WTC11 (cell line): ENCODE data around the gene IL13RA2.

Source experiments
- KAT7 ChIP-seq: sonication (generic); formaldehyde crosslinking; IDR thresholded peaks from 2 replicates; pipeline ENCODE4 v1.8.1; 2023; ENCODE audit warnings: missing genetic modification reagents, mild to moderate bottlenecking, borderline replicate concordance
- NR2C2 ChIP-seq: sonication (generic); formaldehyde crosslinking; IDR thresholded peaks from 2 replicates; pipeline ENCODE4 v1.8.0; 2022; ENCODE audit warnings: mild to moderate bottlenecking, missing genetic modification reagents
- SP1 ChIP-seq: sonication (generic); formaldehyde crosslinking; conservative IDR thresholded peaks from 2 replicates; pipeline ENCODE4 v1.8.1; 2022; ENCODE audit warnings: missing genetic modification reagents
- TF ChIP-seq, protein P1 (sequence below): fragments of 200-600 bp; IDR thresholded peaks from 2 replicates; pipeline ENCODE4 v1.8.0; 2022; ENCODE audit warnings: antibody characterized with exemption
- TF ChIP-seq, protein P2 (sequence below): sonication (generic); formaldehyde crosslinking; conservative IDR thresholded peaks from 2 replicates; pipeline ENCODE4 v1.8.1; 2022; ENCODE audit warnings: mild to moderate bottlenecking, missing genetic modification reagents

DNA sequence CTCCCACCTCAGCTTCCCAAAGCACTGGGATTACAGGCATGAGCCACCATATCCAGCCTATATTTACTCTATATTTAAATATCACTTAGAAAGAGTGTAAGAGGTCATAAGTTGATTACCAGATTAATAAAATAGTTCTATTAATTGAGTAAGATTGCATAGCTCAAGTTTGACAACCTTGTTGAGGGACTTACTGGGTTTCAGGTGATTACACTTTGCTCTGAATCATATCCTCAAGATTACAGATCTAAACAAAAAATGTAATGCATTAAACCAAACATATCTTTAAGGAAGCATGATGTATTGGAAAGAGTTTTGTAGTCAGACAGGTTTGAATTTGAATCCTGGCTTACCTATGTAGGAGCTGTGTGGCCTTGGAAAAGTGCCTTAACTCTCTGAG, 47.9 kb upstream of the IL13RA2 start:
- TF ChIP-seq, protein P1, sequence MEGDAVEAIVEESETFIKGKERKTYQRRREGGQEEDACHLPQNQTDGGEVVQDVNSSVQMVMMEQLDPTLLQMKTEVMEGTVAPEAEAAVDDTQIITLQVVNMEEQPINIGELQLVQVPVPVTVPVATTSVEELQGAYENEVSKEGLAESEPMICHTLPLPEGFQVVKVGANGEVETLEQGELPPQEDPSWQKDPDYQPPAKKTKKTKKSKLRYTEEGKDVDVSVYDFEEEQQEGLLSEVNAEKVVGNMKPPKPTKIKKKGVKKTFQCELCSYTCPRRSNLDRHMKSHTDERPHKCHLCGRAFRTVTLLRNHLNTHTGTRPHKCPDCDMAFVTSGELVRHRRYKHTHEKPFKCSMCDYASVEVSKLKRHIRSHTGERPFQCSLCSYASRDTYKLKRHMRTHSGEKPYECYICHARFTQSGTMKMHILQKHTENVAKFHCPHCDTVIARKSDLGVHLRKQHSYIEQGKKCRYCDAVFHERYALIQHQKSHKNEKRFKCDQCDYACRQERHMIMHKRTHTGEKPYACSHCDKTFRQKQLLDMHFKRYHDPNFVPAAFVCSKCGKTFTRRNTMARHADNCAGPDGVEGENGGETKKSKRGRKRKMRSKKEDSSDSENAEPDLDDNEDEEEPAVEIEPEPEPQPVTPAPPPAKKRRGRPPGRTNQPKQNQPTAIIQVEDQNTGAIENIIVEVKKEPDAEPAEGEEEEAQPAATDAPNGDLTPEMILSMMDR = no peak
- TF ChIP-seq SP1 (CRISPR knock-in tag) = no peak
- no peak for TF ChIP-seq KAT7
- TF ChIP-seq, protein P2, sequence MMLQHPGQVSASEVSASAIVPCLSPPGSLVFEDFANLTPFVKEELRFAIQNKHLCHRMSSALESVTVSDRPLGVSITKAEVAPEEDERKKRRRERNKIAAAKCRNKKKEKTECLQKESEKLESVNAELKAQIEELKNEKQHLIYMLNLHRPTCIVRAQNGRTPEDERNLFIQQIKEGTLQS (CRISPR knock-in tag) = no peak
- TF ChIP-seq NR2C2 (CRISPR knock-in tag) = no peak
